Measurements from ENCODE around the gene MTERF4. TPM values are rescaled to one million over a fixed set of nuclear protein-coding genes. Genes with fewer than 3 reads are reported as not detected.

Gene MTERF4
- total RNA-seq, 1 donor from 2014 or later, result 63.5 TPM

GRCh38 chr2:241083091-241083415 is 19.0 kb downstream of the MTERF4 start:
- no peak for DNase-seq
- H3K27ac Mint-ChIP-seq (ENCODE audit: unreplicated experiment), result peak overlapping the region; percentile 52

DNA sequence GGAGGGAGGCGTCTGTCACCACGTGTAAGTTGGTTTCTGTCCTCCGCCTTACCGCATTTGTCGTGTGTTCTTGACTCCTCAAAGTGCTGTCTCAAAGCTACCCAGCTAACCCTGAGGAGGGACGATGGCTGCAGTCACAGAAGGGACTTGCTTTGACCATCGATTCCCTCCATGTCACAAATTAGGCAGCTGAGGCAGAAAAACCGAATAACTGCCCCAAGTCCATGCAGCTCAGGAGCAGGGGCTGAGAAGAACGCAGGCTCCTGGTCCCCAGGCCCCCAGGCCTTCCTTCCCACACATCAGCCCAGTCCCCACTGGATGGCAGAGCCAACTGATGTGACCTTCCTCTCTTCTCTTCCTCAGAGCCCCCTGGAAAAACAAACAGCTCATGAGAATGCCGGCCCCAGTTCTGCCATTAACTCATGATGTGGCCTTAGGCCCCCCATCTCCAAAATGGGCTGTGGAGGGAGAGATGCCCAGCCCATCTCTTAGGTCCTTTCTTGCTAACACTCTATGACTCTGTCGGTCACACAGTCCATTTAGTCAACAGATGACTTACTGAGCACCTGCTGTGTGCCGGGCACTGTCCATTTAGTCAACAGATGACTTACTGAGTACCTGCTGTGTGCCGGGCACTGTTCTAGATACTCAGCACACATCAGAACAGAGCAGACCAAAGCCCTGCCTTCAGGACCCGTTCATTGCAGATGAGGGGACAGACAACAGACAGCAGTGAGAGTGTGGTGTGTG is 19.6 kb downstream of the MTERF4 start:
- Mint-ChIP-seq H3K27ac (ENCODE audit: unreplicated experiment) (no peak overlapping the region), H3K9me3 (ENCODE audit: unreplicated experiment) (peaks cover 7% of the 10 kb centered on the region), H3K27me3 (ENCODE audit: unreplicated experiment) (peaks cover 5% of the 10 kb centered on the region), H3K4me3 (ENCODE audit: unreplicated experiment) (no peak overlapping the region), H3K36me3 (ENCODE audit: unreplicated experiment) (peaks cover 22% of the 10 kb centered on the region), H3K4me1 (ENCODE audit: low read depth, unreplicated experiment) (peaks cover 9% of the 10 kb centered on the region)
- TF ChIP-seq CTCF (IDR thresholded peaks at IDR 0.05; ENCODE audit: partially characterized antibody, unreplicated experiment), result no peak
- no peak for DNase-seq

More at GRCh38 chr2:241083091-241083415, 19.0 kb downstream of the MTERF4 start:
- no peak overlapping the region for H3K4me3 Mint-ChIP-seq (ENCODE audit: unreplicated experiment)
- H3K27me3 Mint-ChIP-seq (ENCODE audit: unreplicated experiment), result peaks cover 4% of the 10 kb centered on the region
- TF ChIP-seq CTCF (IDR thresholded peaks at IDR 0.05; ENCODE audit: partially characterized antibody, unreplicated experiment), result no peak
- H3K4me1 Mint-ChIP-seq (ENCODE audit: low read depth, unreplicated experiment), result peaks cover 9% of the 10 kb centered on the region
- H3K36me3 Mint-ChIP-seq (ENCODE audit: unreplicated experiment), result peaks cover 22% of the 10 kb centered on the region
- peaks cover 7% of the 10 kb centered on the region for H3K9me3 Mint-ChIP-seq (ENCODE audit: unreplicated experiment)

DNA sequence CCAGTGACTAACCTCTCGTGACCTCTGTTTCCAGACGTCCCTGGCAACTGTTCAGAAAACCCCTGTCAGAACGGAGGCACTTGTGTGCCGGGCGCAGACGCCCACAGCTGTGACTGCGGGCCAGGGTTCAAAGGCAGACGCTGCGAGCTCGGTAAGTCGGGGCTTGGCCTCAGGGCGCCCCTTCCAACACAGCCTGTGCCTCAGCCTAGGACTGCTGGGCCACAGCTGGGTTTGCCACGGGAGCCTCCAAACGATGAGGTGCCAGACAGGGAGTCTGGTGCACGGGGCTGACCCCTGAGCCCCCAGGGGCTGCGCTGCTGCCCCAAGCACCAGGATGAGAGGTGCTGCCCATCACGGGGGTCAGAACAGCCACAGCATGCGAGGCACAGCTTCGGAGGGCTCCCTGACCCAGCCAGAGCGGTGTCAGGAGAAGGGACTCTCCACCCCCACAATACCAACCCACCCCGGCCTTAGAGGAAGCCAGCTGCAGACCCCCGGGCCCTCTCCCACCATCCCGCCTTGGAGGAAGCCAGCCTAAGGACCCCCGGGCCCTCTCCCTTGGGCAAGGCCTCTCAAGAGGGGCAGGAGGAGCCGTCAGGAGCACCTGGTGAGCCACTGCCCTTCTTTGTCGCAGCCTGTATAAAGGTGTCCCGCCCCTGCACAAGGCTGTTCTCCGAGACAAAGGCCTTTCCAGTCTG is 20.3 kb downstream of the MTERF4 start:
- Mint-ChIP-seq H3K4me1 (ENCODE audit: low read depth, unreplicated experiment) (peaks cover 9% of the 10 kb centered on the region), H3K36me3 (ENCODE audit: unreplicated experiment) (peaks cover 21% of the 10 kb centered on the region), H3K27me3 (ENCODE audit: unreplicated experiment) (peaks cover 6% of the 10 kb centered on the region), H3K9me3 (ENCODE audit: unreplicated experiment) (peaks cover 7% of the 10 kb centered on the region), H3K4me3 (ENCODE audit: unreplicated experiment) (no peak overlapping the region), H3K27ac (ENCODE audit: unreplicated experiment) (no peak overlapping the region)
- no peak for TF ChIP-seq CTCF (IDR thresholded peaks at IDR 0.05; ENCODE audit: partially characterized antibody, unreplicated experiment)
- no peak for DNase-seq

DNA sequence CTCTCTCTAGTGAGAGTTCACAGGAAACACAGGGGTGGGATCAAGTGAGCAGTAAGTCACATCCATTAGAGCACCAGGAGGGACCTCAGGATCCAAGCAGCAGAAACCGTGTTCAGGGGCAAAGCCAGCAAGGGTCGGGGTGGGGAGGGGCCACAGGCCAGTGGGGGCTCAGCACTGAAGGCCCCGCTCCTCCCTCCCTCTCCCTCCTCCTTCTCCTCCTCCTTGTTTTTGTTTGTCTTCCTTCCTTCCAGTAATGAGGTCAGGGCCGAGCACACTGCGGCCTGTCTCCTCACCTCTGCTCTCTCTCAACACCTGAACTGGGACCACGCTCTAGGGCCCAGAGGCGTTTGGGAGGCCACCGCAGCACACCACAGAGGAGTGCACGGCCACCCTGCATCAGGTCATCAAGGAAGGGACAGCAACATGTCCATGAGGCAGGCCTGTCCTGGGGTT is 20.9 kb downstream of the MTERF4 start:
- no peak overlapping the region for H3K27ac Mint-ChIP-seq (ENCODE audit: unreplicated experiment)
- no peak for TF ChIP-seq CTCF (IDR thresholded peaks at IDR 0.05; ENCODE audit: partially characterized antibody, unreplicated experiment)
- H3K27me3 Mint-ChIP-seq (ENCODE audit: unreplicated experiment), result peaks cover 6% of the 10 kb centered on the region
- DNase-seq, result no peak
- peaks cover 7% of the 10 kb centered on the region for H3K9me3 Mint-ChIP-seq (ENCODE audit: unreplicated experiment)
- peaks cover 16% of the 10 kb centered on the region for H3K36me3 Mint-ChIP-seq (ENCODE audit: unreplicated experiment)
- H3K4me1 Mint-ChIP-seq (ENCODE audit: low read depth, unreplicated experiment), result peaks cover 9% of the 10 kb centered on the region
- no peak overlapping the region for H3K4me3 Mint-ChIP-seq (ENCODE audit: unreplicated experiment)
